HepG2 (cell line): ENCODE results near the gene SLC44A4. TPM values are rescaled to one million over a fixed set of nuclear protein-coding genes. Genes with fewer than 3 reads are reported as not detected.

Experiments
- BCL6 ChIP-seq: IDR thresholded peaks from 2 replicates; pipeline ENCODE4 v1.6.1; 2016; ENCODE audit warnings: missing genetic modification reagents, missing compliant biosample characterization
- GRHL1 ChIP-seq: sonication (generic); formaldehyde crosslinking; conservative IDR thresholded peaks from 2 replicates; pipeline ENCODE4 v1.8.0; 2022; ENCODE audit warnings: missing genetic modification reagents
- HMG20A ChIP-seq: IDR thresholded peaks from 2 replicates; pipeline ENCODE4 v1.6.1; 2016; ENCODE audit warnings: borderline replicate concordance
- HOXA3 ChIP-seq: sonication (generic); formaldehyde crosslinking; IDR thresholded peaks from 2 replicates; pipeline ENCODE4 v1.5.0; 2020; ENCODE audit warnings: missing genetic modification reagents
- IKZF1 ChIP-seq: fragments of 450-650 bp; IDR thresholded peaks from 2 replicates; pipeline ENCODE4 v1.7.1; 2016
- NFE2L1 ChIP-seq: sonication (generic); formaldehyde crosslinking; IDR thresholded peaks from 2 replicates; pipeline ENCODE4 v1.4.0; 2020; ENCODE audit warnings: missing genetic modification reagents, mild to moderate bottlenecking, borderline replicate concordance
- THAP9 ChIP-seq: sonication (generic); formaldehyde crosslinking; IDR thresholded peaks from 2 replicates; pipeline ENCODE4; 2020; ENCODE audit warnings: missing genetic modification reagents, mild to moderate bottlenecking, borderline replicate concordance
- UBTF ChIP-seq: sonication (generic); formaldehyde crosslinking; IDR thresholded peaks from 2 replicates; pipeline ENCODE4 v1.4.0; 2020; ENCODE audit warnings: mild to moderate bottlenecking, missing genetic modification reagents
- ZBTB38 ChIP-seq: sonication (generic); formaldehyde crosslinking; IDR thresholded peaks from 2 replicates; pipeline ENCODE4 v1.5.1; 2020; ENCODE audit warnings: mild to moderate bottlenecking, missing genetic modification reagents
- ZFP1 ChIP-seq: IDR thresholded peaks from 2 replicates; pipeline ENCODE4 v1.6.1; 2016
- ZNF280D ChIP-seq: sonication (generic); formaldehyde crosslinking; IDR thresholded peaks from 2 replicates; pipeline ENCODE4 v1.5.1; 2020; ENCODE audit warnings: mild to moderate bottlenecking, missing genetic modification reagents
- ZNF292 ChIP-seq: sonication (generic); formaldehyde crosslinking; IDR thresholded peaks from 2 replicates; pipeline ENCODE4 v1.8.1; 2022; ENCODE audit warnings: mild to moderate bottlenecking, low read depth, missing genetic modification reagents, borderline replicate concordance
- ZNF335 ChIP-seq: sonication (generic); formaldehyde crosslinking; IDR thresholded peaks from 2 replicates; pipeline ENCODE4 v1.4.0; 2020; ENCODE audit warnings: missing genetic modification reagents
- polyA plus RNA-seq, 8 experiments: library from polyadenylated mRNA; depleted of rRNA in 3 of 8; stranded (reverse) in 7 of 8; unstranded in 1 of 8; fragments of >200 nt; fragmentation: Illumina TruSeq in 4 of 8; extraction: Trizol in 4 of 8; gene quantifications; 2 replicates each; pipeline versions ENCODE4 v1.2.1 to v1.2.3, GENCODE V29; 2011 to 2016; ENCODE audit warnings: low read depth in 4 of 8, missing spikeins in 1 of 8, mixed read lengths in 1 of 8; ENCODE audit not compliant: insufficient read depth in 1 of 8
- total RNA-seq, 5 experiments: library from RNA; depleted of rRNA; stranded (reverse); fragments of >200 nt; fragmentation: Illumina TruSeq; extraction: Trizol; gene quantifications; 2 replicates each; pipeline ENCODE4 v1.2.3, GENCODE V29; 2016; ENCODE audit warnings: low read depth in 1 of 5
- TF ChIP-seq, protein P1 (sequence below): IDR thresholded peaks from 2 replicates; pipeline ENCODE4 v1.6.1; 2016; ENCODE audit warnings: low read depth, control low read depth
- TF ChIP-seq, protein P2 (sequence below): sonication (generic); formaldehyde crosslinking; IDR thresholded peaks from 2 replicates; pipeline ENCODE4 v1.4.0; 2020; ENCODE audit warnings: mild to moderate bottlenecking, missing genetic modification reagents

SLC44A4 gene
- total and polyA plus RNA-seq, 2 of the 13 experiments (the other 11 are each of a cell fraction or from before 2014, with no cell fraction given): 3.5 to 5.9 TPM

DNA sequence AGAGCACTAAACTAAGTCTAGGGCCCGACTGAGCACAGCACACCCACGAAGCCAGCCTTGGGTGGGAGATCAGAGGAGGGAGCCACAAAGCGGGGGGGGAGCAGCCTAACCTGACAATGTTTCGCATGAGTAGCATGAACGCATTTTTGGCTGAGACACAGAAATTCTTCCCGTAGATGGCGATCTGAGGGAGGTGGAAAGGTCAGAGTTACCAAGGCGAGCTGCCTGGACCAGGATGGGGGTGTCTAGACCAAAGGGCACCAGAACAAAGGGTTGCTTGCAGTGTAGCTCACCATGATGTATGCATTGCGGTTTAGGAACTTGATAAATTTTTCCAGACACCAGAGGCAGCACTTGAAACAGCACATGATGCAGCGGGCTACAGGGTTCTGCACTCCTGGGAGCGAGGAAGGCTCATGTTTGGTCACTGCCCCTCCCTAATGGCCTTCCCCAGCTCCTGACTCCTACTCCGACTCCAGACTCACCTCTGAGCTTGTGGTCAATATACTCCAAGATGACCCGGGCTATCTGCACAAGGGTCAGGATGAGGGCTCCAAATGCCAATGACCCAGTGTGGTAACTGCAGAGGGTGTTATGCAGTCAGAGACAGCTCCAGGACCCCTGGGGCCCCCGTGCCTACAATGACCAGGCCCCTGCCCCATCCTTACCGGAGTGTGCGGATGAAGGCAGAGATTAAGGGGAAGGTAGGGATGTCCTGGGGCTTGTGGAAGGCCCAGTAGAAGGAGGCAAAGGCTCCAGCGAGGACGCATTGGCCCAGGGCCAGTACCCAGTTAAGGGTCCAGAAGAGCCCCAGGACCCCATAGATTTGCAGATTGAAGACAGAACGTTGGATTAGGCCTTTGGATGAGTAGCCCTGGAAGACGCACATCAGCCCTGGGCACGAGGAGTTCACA is 13.3 kb downstream of the SLC44A4 start (continued):
- TF ChIP-seq NFE2L1 (CRISPR knock-in tag) (0 out of 2 replicates have a peak, but pooled peaks have one; percentile 50), ZFP1 (CRISPR knock-in tag) (no peak), HOXA3 (CRISPR knock-in tag) (peak; percentile 89), IKZF1 (no peak), BCL6 (CRISPR knock-in tag) (peak; percentile 93), ZNF280D (CRISPR knock-in tag) (peak; percentile 93), ZNF292 (CRISPR knock-in tag) (peak; percentile 87), THAP9 (peak; percentile 20; the same call in 1 of the 2 replicates), HMG20A (CRISPR knock-in tag) (peak; percentile 80; the same call in 1 of the 2 replicates), GRHL1 (CRISPR knock-in tag) (no peak), ZNF335 (CRISPR knock-in tag) (peak; percentile 97), ZBTB38 (CRISPR knock-in tag) (no peak), UBTF (CRISPR knock-in tag) (peak; percentile 64)
- TF ChIP-seq, protein P1, sequence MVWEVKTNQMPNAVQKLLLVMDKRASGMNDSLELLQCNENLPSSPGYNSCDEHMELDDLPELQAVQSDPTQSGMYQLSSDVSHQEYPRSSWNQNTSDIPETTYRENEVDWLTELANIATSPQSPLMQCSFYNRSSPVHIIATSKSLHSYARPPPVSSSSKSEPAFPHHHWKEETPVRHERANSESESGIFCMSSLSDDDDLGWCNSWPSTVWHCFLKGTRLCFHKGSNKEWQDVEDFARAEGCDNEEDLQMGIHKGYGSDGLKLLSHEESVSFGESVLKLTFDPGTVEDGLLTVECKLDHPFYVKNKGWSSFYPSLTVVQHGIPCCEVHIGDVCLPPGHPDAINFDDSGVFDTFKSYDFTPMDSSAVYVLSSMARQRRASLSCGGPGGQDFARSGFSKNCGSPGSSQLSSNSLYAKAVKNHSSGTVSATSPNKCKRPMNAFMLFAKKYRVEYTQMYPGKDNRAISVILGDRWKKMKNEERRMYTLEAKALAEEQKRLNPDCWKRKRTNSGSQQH: peak; percentile 82; the same call in 1 of the 2 replicates
- TF ChIP-seq, protein P2, sequence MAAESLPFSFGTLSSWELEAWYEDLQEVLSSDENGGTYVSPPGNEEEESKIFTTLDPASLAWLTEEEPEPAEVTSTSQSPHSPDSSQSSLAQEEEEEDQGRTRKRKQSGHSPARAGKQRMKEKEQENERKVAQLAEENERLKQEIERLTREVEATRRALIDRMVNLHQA (CRISPR knock-in tag): no peak
